ENCODE results near the gene KIF6.

Gene KIF6

GRCh38 chr6:39543095-39543494 is 182.1 kb downstream of the KIF6 start:
- no peak for TF ChIP-seq CTCF (IDR thresholded peaks at IDR 0.05)

DNA sequence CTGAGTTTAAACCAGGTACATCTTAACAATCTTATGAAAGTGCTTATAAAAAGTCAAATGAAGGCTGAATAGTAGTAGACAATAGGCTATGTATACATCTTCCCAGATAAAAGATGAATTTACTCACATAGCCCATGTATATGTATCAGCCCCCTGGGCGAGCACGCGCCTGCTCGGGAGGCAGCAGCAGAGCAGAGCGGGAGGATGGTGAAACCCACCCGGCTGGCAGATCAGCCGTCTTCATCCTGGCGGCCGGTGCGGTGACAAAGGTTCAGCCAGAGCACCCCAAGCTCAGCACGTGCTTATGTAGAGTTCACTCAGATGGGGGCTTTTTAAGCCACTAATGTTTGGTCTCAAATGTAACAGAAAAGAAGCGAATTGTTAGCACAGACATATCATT is 184.8 kb downstream of the KIF6 start:
- no peak overlapping the region for H2AFZ ChIP-seq

More at GRCh38 chr6:39543095-39543494, 182.1 kb downstream of the KIF6 start:
- Histone ChIP-seq H3K9ac (no peak overlapping the region), H3K4me1 (no peaks in the 10 kb centered on the region), H3K4me2 (ENCODE audit: low read length) (no peak overlapping the region), H3K9me3 (ENCODE audit: control insufficient read depth, low read length) (no peaks in the 10 kb centered on the region), H3K27me3 (ENCODE audit: control insufficient read depth, insufficient read depth, low read length) (no peaks in the 10 kb centered on the region), H2AFZ (no peak overlapping the region), H3K36me3 (ENCODE audit: control insufficient read depth, insufficient read depth, low read length) (no peaks in the 10 kb centered on the region), H3K4me3 (ENCODE audit: low read depth, low read length) (no peak overlapping the region), H3K79me2 (no peaks in the 10 kb centered on the region), H3K27ac (no peak overlapping the region)

DNA sequence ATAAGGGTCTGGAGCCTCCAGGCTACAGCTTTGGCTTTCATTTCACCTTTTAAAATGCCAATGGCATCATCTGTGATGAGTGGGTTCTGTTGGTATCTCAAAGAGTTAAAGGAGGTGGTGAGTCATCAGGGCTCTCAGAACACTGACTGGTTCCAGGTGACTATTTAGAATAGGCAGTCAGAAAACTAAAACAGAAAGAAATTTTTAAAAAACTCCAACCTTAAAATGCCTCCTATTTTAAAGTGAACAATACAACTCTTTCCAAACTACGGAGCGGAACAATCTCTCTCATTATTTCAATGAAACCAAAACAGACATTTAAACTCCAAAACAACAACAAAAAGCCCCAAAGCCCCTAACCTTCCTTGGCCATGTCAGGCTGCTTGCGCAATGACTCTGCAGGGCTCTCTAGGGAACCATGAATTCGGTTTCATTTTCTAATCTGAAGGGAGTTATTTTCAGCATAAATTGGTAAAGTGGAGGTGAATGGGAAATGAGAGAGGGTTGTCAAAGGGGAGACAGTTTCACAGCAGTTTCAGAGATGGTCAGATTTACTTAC is 194.9 kb downstream of the KIF6 start:
- Histone ChIP-seq H3K27me3 (ENCODE audit: control insufficient read depth, insufficient read depth, low read length) (no peaks in the 10 kb centered on the region), H2AFZ (no peak overlapping the region), H3K79me2 (no peaks in the 10 kb centered on the region), H3K4me1 (no peaks in the 10 kb centered on the region), H3K9me3 (ENCODE audit: control insufficient read depth, low read length) (no peaks in the 10 kb centered on the region), H3K4me2 (ENCODE audit: low read length) (no peak overlapping the region), H3K4me3 (ENCODE audit: low read depth, low read length) (no peak overlapping the region), H3K36me3 (ENCODE audit: control insufficient read depth, insufficient read depth, low read length) (no peaks in the 10 kb centered on the region), H3K9ac (no peak overlapping the region), H3K27ac (no peak overlapping the region)
- TF ChIP-seq CTCF (IDR thresholded peaks at IDR 0.05), result no peak

More for the DNA sequence above, 184.8 kb downstream of the KIF6 start:
- Histone ChIP-seq H3K36me3 (ENCODE audit: control insufficient read depth, insufficient read depth, low read length) (no peaks in the 10 kb centered on the region), H3K9ac (no peak overlapping the region), H3K4me3 (ENCODE audit: low read depth, low read length) (no peak overlapping the region), H3K27ac (no peak overlapping the region), H3K4me1 (no peaks in the 10 kb centered on the region), H3K4me2 (ENCODE audit: low read length) (no peak overlapping the region), H3K9me3 (ENCODE audit: control insufficient read depth, low read length) (no peaks in the 10 kb centered on the region), H3K27me3 (ENCODE audit: control insufficient read depth, insufficient read depth, low read length) (no peaks in the 10 kb centered on the region), H3K79me2 (no peaks in the 10 kb centered on the region)
- TF ChIP-seq CTCF (IDR thresholded peaks at IDR 0.05), result no peak

- Histone ChIP-seq H3K9ac (no peak overlapping the region), H3K27me3 (ENCODE audit: control insufficient read depth, insufficient read depth, low read length) (no peaks in the 10 kb centered on the region), H3K4me3 (ENCODE audit: low read depth, low read length) (no peak overlapping the region), H3K4me2 (ENCODE audit: low read length) (no peak overlapping the region), H3K27ac (no peak overlapping the region), H3K36me3 (ENCODE audit: control insufficient read depth, insufficient read depth, low read length) (no peaks in the 10 kb centered on the region), H3K9me3 (ENCODE audit: control insufficient read depth, low read length) (no peaks in the 10 kb centered on the region), H3K4me1 (no peaks in the 10 kb centered on the region), H2AFZ (no peak overlapping the region), H3K79me2 (no peaks in the 10 kb centered on the region)
- TF ChIP-seq CTCF (IDR thresholded peaks at IDR 0.05), result no peak
These were observed 197.2 kb downstream of the KIF6 start for GRCh38 chr6:39527792-39528564.

DNA sequence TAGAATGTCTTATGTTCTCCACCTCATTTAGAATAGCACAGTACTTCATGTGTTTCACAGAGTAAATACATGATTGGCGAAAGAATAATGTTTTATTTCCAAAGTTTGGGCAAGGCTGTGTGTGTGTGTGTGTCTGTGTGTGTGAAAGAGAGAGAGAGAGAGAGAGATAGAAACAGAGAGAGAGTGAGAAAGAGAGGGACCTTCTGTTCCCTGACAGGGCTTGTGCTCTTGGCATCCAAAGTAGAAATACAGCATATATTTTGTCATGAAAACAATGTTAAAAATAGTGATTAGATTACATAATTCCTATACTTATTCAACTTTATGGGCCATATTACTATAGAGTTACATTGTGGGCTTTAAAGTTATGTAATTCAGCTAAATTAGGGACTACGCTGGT is 201.2 kb downstream of the KIF6 start:
- Histone ChIP-seq H3K36me3 (ENCODE audit: control insufficient read depth, insufficient read depth, low read length) (no peaks in the 10 kb centered on the region), H3K9me3 (ENCODE audit: control insufficient read depth, low read length) (no peaks in the 10 kb centered on the region), H3K4me2 (ENCODE audit: low read length) (no peak overlapping the region), H3K4me3 (ENCODE audit: low read depth, low read length) (no peak overlapping the region), H3K9ac (no peak overlapping the region), H3K27me3 (ENCODE audit: control insufficient read depth, insufficient read depth, low read length) (no peaks in the 10 kb centered on the region), H3K27ac (no peak overlapping the region), H3K79me2 (no peaks in the 10 kb centered on the region), H2AFZ (no peak overlapping the region), H3K4me1 (no peaks in the 10 kb centered on the region)
- no peak for TF ChIP-seq CTCF (IDR thresholded peaks at IDR 0.05)
